ENCODE results near the gene ARPIN. TPM values are rescaled to one million over a fixed set of nuclear protein-coding genes. Genes with fewer than 3 reads are reported as not detected.

Gene ARPIN
- total and polyA plus RNA-seq, 9 of the 15 experiments (the other 6 are each of a cell fraction or from before 2014, with no cell fraction given) = not detected

- Histone ChIP-seq H3K4me3 (no peak overlapping the region), H3K9me1 (ENCODE audit: control insufficient read depth, insufficient read depth, low read length) (no peaks in the 10 kb centered on the region), H3K79me2 (ENCODE audit: control insufficient read depth, insufficient read depth, low read length) (no peaks in the 10 kb centered on the region), H3K27me3 (ENCODE audit: control insufficient read depth in 2 of 2, insufficient read depth in 2 of 2, low read length in 2 of 2) (no peaks in the 10 kb centered on the region), H2AFZ (ENCODE audit: low read depth, low read length) (no peak overlapping the region), H4K20me1 (replicated peaks; ENCODE audit: control insufficient read depth, insufficient read depth, low read length) (no peaks in the 10 kb centered on the region), H3K4me1 (replicated peaks in 1 of 2; ENCODE audit: control insufficient read depth in 2 of 2, insufficient read depth in 2 of 2, low read length in 2 of 2) (peaks cover 0 to 3% of the 10 kb centered on the region in 2 experiments; a peak in 1 of 5 replicates), H3K9me3 (replicated peaks; ENCODE audit: control insufficient read depth, insufficient read depth, low read depth, low read length) (no peaks in the 10 kb centered on the region), H3K4me2 (ENCODE audit: insufficient read depth, low read length) (no peak overlapping the region), H3K9ac (ENCODE audit: insufficient read depth in 1 of 2, low read depth in 2 of 2, low read length in 2 of 2) (no peak overlapping the region), H3K27ac (ENCODE audit: extremely low read depth, low read depth, low read length) (no peak overlapping the region), H3K36me3 (ENCODE audit: control insufficient read depth, insufficient read depth, low read length) (peaks cover 39% of the 10 kb centered on the region; the same call in 1 of the 3 replicates)
- FAIRE-seq = no peak
- WGBS (ENCODE audit: insufficient coverage, low coverage, missing lambda C conversion rate) = 65% methylated on average over 2 of the region's 2 CpGs
- ChIA-PET POLR2A (interaction anchor here (1.2 to 1.3 kb wide), 2 partner anchors 10 to 13 kb away, joined by 3 read pairs; no protein-coding TSS in a partner anchor), CTCF (ENCODE audit: low intra/inter-chr PET ratio) (interaction anchor here (0.6 kb wide), 1 partner anchor 116 kb away, joined by 3 read pairs; no protein-coding TSS in a partner anchor)
- in situ Hi-C loops (cut with MboI) = loop anchor here (5.0 kb wide), 1 partner anchor 120 kb away; no protein-coding TSS in a partner anchor
- BruUV-seq (replicated peaks) = no TSS peak
- TF ChIP-seq ZFP36 (IDR thresholded peaks at IDR 0.05; ENCODE audit: low read depth, low read length, partially characterized antibody) (no peak), ZNF407 (IDR thresholded peaks at IDR 0.05; ENCODE audit: low read depth) (no peak), ZNF12 (CRISPR knock-in tag; IDR thresholded peaks at IDR 0.05) (no peak)
- ATAC-seq = no peak
- intact Hi-C loops (cut with micrococcal nuclease) = no loop called here
- DNase-seq (ENCODE audit: extremely low read depth in 1 of 4, low spot score in 3 of 4) = no peak
Observed at GRCh38 chr15:89877083-89877425, 35.7 kb downstream of the ARPIN start.
